Panc1 (cell line): ENCODE results near the gene CA10. TPM values are rescaled to one million over a fixed set of nuclear protein-coding genes. Genes with fewer than 3 reads are reported as not detected.

Experiments
- ATAC-seq: fragments of 200-7000 bp; cut with Tn5 transposase; 2 replicates; pipeline ENCODE4 v1.9.1; 2020; ENCODE audit warnings: mild to moderate bottlenecking, moderate library complexity
- BruUV-seq: library from RNA; stranded (reverse); fragments of 400-500 nt; replicated peaks from 2 replicates; lab custom pipeline; 2021; lab: Mats Ljungman, UMichigan
- CTCF ChIA-PET: fragments of 300-600 bp; sonication (Branson Sonifier 250); formaldehyde crosslinking; loops from one replicate; lab custom pipeline; 2022; ENCODE audit warnings: antibody characterized with exemption; lab: Charles Lee
- POLR2A ChIA-PET: fragments of 300-600 bp; sonication (Branson Sonifier 250); formaldehyde crosslinking; loops from one replicate; lab custom pipeline; 2022; ENCODE audit warnings: antibody characterized with exemption; lab: Charles Lee
- DNase-seq: peaks from one replicate; pipeline ENCODE4 v3.0.0-alpha.2; 2010; ENCODE audit warnings: low read depth, low spot score
- H3K27ac ChIP-seq: 2 replicates; pipeline ENCODE4 v1.5.1; 2011; ENCODE audit warnings: mild to moderate bottlenecking, low read length, inconsistent platforms
- H3K27me3 ChIP-seq: fragments of 200-500 bp; sonication (Bioruptor generic); 2 replicates; pipeline ENCODE4 v1.6.0; 2014; ENCODE audit warnings: low read length, inconsistent platforms; ENCODE audit not compliant: control insufficient read depth, insufficient read depth
- H3K36me3 ChIP-seq: fragments of 200-500 bp; sonication (Bioruptor generic); 2 replicates; pipeline ENCODE4 v1.5.1; 2014; ENCODE audit warnings: inconsistent platforms, mild to moderate bottlenecking, low read length, moderate library complexity; ENCODE audit not compliant: control insufficient read depth, insufficient read depth
- H3K4me1 ChIP-seq: 2 replicates; pipeline ENCODE4 v1.5.1; 2011; ENCODE audit warnings: inconsistent platforms, mild to moderate bottlenecking, low read length, moderate library complexity; ENCODE audit not compliant: control insufficient read depth, insufficient read depth
- H3K4me3 ChIP-seq, 2 experiments: 2 replicates each; pipeline ENCODE4 v1.5.1; 2011 to 2012; ENCODE audit warnings: low read depth in 2 of 2, low read length in 2 of 2, mild to moderate bottlenecking in 2 of 2, inconsistent platforms in 1 of 2, moderate library complexity in 1 of 2
- H3K9me3 ChIP-seq: fragments of 200-500 bp; sonication (Bioruptor generic); 2 replicates; pipeline ENCODE4 v1.5.1; 2014; ENCODE audit warnings: low read depth, mild to moderate bottlenecking, inconsistent platforms, low read length, moderate library complexity; ENCODE audit not compliant: control insufficient read depth, insufficient read depth
- POLR2AphosphoS5 ChIP-seq: IDR thresholded peaks from 2 replicates; pipeline ENCODE4 v1.6.1; 2012; ENCODE audit warnings: mild to moderate bottlenecking, low read depth, low read length, moderate library complexity
- SIN3A ChIP-seq: IDR thresholded peaks from 2 replicates; pipeline ENCODE4 v1.6.1; 2012; ENCODE audit warnings: low read depth, mild to moderate bottlenecking, low read length, moderate library complexity, borderline replicate concordance; ENCODE audit not compliant: insufficient read depth
- TCF7L2 ChIP-seq: IDR thresholded peaks from 2 replicates; pipeline ENCODE4 v1.6.1; 2011; ENCODE audit warnings: mild to moderate bottlenecking, low read depth, low read length, inconsistent platforms
- in situ Hi-C: cut with HindIII; loops from 2 replicates; pipeline ENCODE4 v1.10.0; 2016; ENCODE audit warnings: low sequenced_read_pairs, low pct_unique_long_range_greater_than_20kb
- intact Hi-C: fragments of 100-400 bp; cut with micrococcal nuclease; formaldehyde crosslinking; loops from one replicate; pipeline ENCODE4 v1.10.0; 2022; ENCODE audit not compliant: unreplicated experiment
- total RNA-seq: library from RNA; stranded (reverse); gene quantifications from one replicate; pipeline ENCODE4 v1.2.1, GENCODE V29; 2021; ENCODE audit not compliant: unreplicated experiment
- TF ChIP-seq, protein P1 (sequence below), 2 experiments: IDR thresholded peaks; 2 replicates each; pipeline ENCODE4 v1.6.1; 2011 to 2012; ENCODE audit warnings: low read depth in 2 of 2, control low read depth in 1 of 2, low read length in 1 of 2, mild to moderate bottlenecking in 1 of 2, moderate library complexity in 1 of 2; ENCODE audit not compliant: insufficient read depth in 1 of 2
- TF ChIP-seq, protein P2 (sequence below): fragments of 450-650 bp; IDR thresholded peaks from 2 replicates; pipeline ENCODE4 v1.5.1; 2017; ENCODE audit warnings: mild to moderate bottlenecking

CA10 gene
- total RNA-seq, 1 experiment from 2014 or later: not detected

DNA sequence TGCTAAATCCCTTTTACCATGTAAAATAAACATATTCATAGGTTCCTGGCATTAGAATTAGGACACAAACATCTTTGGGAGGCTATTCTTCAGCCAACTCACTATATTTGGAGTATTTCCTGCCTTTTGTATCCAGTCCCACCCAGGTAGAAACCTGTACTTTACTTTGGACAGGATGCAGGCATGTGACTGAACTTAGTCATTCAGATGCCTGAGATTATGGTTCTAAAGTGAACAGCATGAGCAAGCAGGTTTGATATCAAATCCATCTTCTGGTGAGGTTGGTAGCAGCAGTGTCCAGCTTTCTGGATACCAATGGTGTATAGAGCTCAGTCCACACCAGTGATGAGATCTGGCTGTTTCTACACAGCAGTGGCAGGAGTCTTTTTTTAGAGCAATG, 20.2 kb downstream of the CA10 start:
- H3K4me1 ChIP-seq: no peaks in the 10 kb centered on the region
- no TSS peak for BruUV-seq
- TF ChIP-seq SIN3A (no peak), POLR2AphosphoS5 (no peak)
- TF ChIP-seq, protein P1, sequence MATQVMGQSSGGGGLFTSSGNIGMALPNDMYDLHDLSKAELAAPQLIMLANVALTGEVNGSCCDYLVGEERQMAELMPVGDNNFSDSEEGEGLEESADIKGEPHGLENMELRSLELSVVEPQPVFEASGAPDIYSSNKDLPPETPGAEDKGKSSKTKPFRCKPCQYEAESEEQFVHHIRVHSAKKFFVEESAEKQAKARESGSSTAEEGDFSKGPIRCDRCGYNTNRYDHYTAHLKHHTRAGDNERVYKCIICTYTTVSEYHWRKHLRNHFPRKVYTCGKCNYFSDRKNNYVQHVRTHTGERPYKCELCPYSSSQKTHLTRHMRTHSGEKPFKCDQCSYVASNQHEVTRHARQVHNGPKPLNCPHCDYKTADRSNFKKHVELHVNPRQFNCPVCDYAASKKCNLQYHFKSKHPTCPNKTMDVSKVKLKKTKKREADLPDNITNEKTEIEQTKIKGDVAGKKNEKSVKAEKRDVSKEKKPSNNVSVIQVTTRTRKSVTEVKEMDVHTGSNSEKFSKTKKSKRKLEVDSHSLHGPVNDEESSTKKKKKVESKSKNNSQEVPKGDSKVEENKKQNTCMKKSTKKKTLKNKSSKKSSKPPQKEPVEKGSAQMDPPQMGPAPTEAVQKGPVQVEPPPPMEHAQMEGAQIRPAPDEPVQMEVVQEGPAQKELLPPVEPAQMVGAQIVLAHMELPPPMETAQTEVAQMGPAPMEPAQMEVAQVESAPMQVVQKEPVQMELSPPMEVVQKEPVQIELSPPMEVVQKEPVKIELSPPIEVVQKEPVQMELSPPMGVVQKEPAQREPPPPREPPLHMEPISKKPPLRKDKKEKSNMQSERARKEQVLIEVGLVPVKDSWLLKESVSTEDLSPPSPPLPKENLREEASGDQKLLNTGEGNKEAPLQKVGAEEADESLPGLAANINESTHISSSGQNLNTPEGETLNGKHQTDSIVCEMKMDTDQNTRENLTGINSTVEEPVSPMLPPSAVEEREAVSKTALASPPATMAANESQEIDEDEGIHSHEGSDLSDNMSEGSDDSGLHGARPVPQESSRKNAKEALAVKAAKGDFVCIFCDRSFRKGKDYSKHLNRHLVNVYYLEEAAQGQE (IDR thresholded peaks at IDR 0.05; ENCODE audit: insufficient read depth in 1 of 2, low read depth in 2 of 2, low read length in 1 of 2): no peak
- TF ChIP-seq, protein P2, sequence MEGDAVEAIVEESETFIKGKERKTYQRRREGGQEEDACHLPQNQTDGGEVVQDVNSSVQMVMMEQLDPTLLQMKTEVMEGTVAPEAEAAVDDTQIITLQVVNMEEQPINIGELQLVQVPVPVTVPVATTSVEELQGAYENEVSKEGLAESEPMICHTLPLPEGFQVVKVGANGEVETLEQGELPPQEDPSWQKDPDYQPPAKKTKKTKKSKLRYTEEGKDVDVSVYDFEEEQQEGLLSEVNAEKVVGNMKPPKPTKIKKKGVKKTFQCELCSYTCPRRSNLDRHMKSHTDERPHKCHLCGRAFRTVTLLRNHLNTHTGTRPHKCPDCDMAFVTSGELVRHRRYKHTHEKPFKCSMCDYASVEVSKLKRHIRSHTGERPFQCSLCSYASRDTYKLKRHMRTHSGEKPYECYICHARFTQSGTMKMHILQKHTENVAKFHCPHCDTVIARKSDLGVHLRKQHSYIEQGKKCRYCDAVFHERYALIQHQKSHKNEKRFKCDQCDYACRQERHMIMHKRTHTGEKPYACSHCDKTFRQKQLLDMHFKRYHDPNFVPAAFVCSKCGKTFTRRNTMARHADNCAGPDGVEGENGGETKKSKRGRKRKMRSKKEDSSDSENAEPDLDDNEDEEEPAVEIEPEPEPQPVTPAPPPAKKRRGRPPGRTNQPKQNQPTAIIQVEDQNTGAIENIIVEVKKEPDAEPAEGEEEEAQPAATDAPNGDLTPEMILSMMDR: no peak
- no peak overlapping the region for H3K27ac ChIP-seq
- in situ Hi-C loops: no loop called here
- no peaks in the 10 kb centered on the region for H3K9me3 ChIP-seq
- no peak for ATAC-seq
- ChIA-PET POLR2A (no interaction called here), CTCF (no interaction called here)
- H3K4me3 ChIP-seq: no peak overlapping the region
- no peaks in the 10 kb centered on the region for H3K36me3 ChIP-seq
- no peaks in the 10 kb centered on the region for H3K27me3 ChIP-seq
- intact Hi-C loops: no loop called here
- no peak for DNase-seq

DNA sequence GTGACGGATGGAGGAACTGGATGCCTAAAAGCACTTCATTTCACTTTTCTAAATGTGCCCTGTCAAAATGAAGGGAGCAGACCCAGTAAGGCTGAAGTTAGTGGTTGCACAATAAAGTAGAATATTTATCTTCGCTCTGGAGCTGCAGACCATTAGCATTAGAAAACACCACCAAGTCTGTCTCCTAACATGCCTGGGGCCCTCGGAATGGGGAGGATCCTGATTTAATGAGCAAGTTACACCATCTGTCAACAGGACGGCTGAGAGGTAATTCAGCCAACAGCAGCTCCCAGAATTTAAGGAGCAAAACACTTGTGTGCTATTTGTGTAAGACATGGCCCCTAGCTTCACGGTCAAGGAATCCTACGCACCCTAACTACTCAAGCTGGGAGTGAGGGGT, 22.3 kb downstream of the CA10 start:
- no peaks in the 10 kb centered on the region for H3K4me1 ChIP-seq
- no TSS peak for BruUV-seq
- ChIA-PET CTCF (no interaction called here), POLR2A (no interaction called here)
- in situ Hi-C loops: no loop called here
- intact Hi-C loops: no loop called here
- no peak for ATAC-seq
- no peaks in the 10 kb centered on the region for H3K9me3 ChIP-seq
- TF ChIP-seq, protein P2: no peak
- no peak for TF ChIP-seq POLR2AphosphoS5
- TF ChIP-seq, protein P1 (IDR thresholded peaks at IDR 0.05; ENCODE audit: insufficient read depth in 1 of 2, low read depth in 2 of 2, low read length in 1 of 2): no peak
- TF ChIP-seq TCF7L2: no peak
- TF ChIP-seq SIN3A: no peak
- no peak overlapping the region for H3K27ac ChIP-seq
- H3K27me3 ChIP-seq: no peaks in the 10 kb centered on the region
- no peaks in the 10 kb centered on the region for H3K36me3 ChIP-seq
- no peak overlapping the region for H3K4me3 ChIP-seq
- DNase-seq: no peak
